IPS DF 6.9 (cell line): Measurements from ENCODE around the gene STX7.

Experiments
- DNase-seq: peaks from one replicate; pipeline ENCODE4 v3.0.0-alpha.2; 2013; ENCODE audit warnings: low read depth, low spot score
- H3K27ac ChIP-seq: one replicate; pipeline ENCODE4 v1.5.1; 2013; ENCODE audit warnings: low read length, control low read depth
- H3K27me3 ChIP-seq: 2 replicates; pipeline ENCODE4 v1.6.1; 2013; ENCODE audit warnings: mild to moderate bottlenecking, low read length; ENCODE audit not compliant: control insufficient read depth, insufficient read depth
- H3K36me3 ChIP-seq: 2 replicates; pipeline ENCODE4 v1.6.1; 2013; ENCODE audit warnings: low read length; ENCODE audit not compliant: control insufficient read depth, insufficient read depth
- H3K4me1 ChIP-seq: 2 replicates; pipeline ENCODE4 v1.6.1; 2013; ENCODE audit warnings: low read length; ENCODE audit not compliant: control insufficient read depth, insufficient read depth
- H3K4me3 ChIP-seq: 2 replicates; pipeline ENCODE4 v1.5.1; 2013; ENCODE audit warnings: mild to moderate bottlenecking, low read length
- H3K9me3 ChIP-seq: 2 replicates; pipeline ENCODE4 v1.6.1; 2013; ENCODE audit warnings: low read length, inconsistent platforms; ENCODE audit not compliant: control insufficient read depth, insufficient read depth
- whole genome bisulfite sequencing: extraction: QIAGEN DNeasy Blood & Tissue Kit; methylation state at CpG from one replicate; pipeline ENCODE4 v1.1.7; 2013; ENCODE audit warnings: mixed read lengths, missing lambda C conversion rate; ENCODE audit not compliant: insufficient read length, insufficient coverage; 5-methylcytosine and 5-hydroxymethylcytosine counted together

Gene STX7

GRCh38 chr6:132491303-132491702, 21.6 kb downstream of the STX7 start:
- Histone ChIP-seq H3K9me3 (no peaks in the 10 kb centered on the region), H3K27ac (no peak overlapping the region), H3K36me3 (no peaks in the 10 kb centered on the region; the same call in 1 of the 2 replicates), H3K4me1 (no peaks in the 10 kb centered on the region), H3K27me3 (no peaks in the 10 kb centered on the region), H3K4me3 (no peak overlapping the region)
- DNase-seq: no peak
- WGBS: no CpG with 5 or more reads among the region's 5 CpGs

GRCh38 chr6:132490478-132491204, 22.3 kb downstream of the STX7 start:
- no peak for DNase-seq
- Histone ChIP-seq H3K27ac (no peak overlapping the region), H3K27me3 (no peaks in the 10 kb centered on the region), H3K9me3 (no peaks in the 10 kb centered on the region), H3K36me3 (no peaks in the 10 kb centered on the region; the same call in 1 of the 2 replicates), H3K4me3 (no peak overlapping the region), H3K4me1 (no peaks in the 10 kb centered on the region)
- no CpG with 5 or more reads among the region's 10 CpGs for WGBS

GRCh38 chr6:132490024-132490423, 22.9 kb downstream of the STX7 start:
- H3K27me3 ChIP-seq: no peaks in the 10 kb centered on the region
- no CpG with 5 or more reads among the region's 6 CpGs for WGBS
- H3K27ac ChIP-seq: no peak overlapping the region
- DNase-seq: no peak
- no peaks in the 10 kb centered on the region for H3K4me1 ChIP-seq
- no peak overlapping the region for H3K4me3 ChIP-seq
- no peaks in the 10 kb centered on the region for H3K9me3 ChIP-seq
- H3K36me3 ChIP-seq: no peaks in the 10 kb centered on the region; the same call in 1 of the 2 replicates

GRCh38 chr6:132489376-132489775, 23.5 kb downstream of the STX7 start:
- no peak overlapping the region for H3K4me3 ChIP-seq
- no peaks in the 10 kb centered on the region for H3K4me1 ChIP-seq
- no CpG with 5 or more reads among the region's 4 CpGs for WGBS
- H3K27me3 ChIP-seq: no peaks in the 10 kb centered on the region
- H3K36me3 ChIP-seq: no peaks in the 10 kb centered on the region; the same call in 1 of the 2 replicates
- H3K27ac ChIP-seq: no peak overlapping the region
- no peak for DNase-seq
- H3K9me3 ChIP-seq: no peaks in the 10 kb centered on the region

- no peaks in the 10 kb centered on the region for H3K4me1 ChIP-seq
- no CpG with 5 or more reads among the region's 4 CpGs for WGBS
- no peak overlapping the region for H3K4me3 ChIP-seq
- H3K27ac ChIP-seq: no peak overlapping the region
- no peaks in the 10 kb centered on the region for H3K9me3 ChIP-seq
- no peak for DNase-seq
- H3K27me3 ChIP-seq: no peaks in the 10 kb centered on the region
- H3K36me3 ChIP-seq: no peaks in the 10 kb centered on the region; the same call in 1 of the 2 replicates
These were observed 25.2 kb downstream of the STX7 start for GRCh38 chr6:132487762-132488161.

GRCh38 chr6:132484680-132485018, 28.3 kb downstream of the STX7 start:
- Histone ChIP-seq H3K4me1 (no peaks in the 10 kb centered on the region), H3K9me3 (no peaks in the 10 kb centered on the region), H3K27ac (no peak overlapping the region), H3K4me3 (no peak overlapping the region), H3K27me3 (no peaks in the 10 kb centered on the region), H3K36me3 (no peaks in the 10 kb centered on the region)
- no CpG with 5 or more reads among the region's 4 CpGs for WGBS
- DNase-seq: no peak

GRCh38 chr6:132483779-132484679, 28.9 kb downstream of the STX7 start:
- no peak overlapping the region for H3K4me3 ChIP-seq
- WGBS: no CpG with 5 or more reads among the region's 9 CpGs
- no peak overlapping the region for H3K27ac ChIP-seq
- peak; percentile 22 for DNase-seq
- H3K9me3 ChIP-seq: no peaks in the 10 kb centered on the region
- H3K27me3 ChIP-seq: no peaks in the 10 kb centered on the region
- no peaks in the 10 kb centered on the region for H3K4me1 ChIP-seq
- no peaks in the 10 kb centered on the region for H3K36me3 ChIP-seq

GRCh38 chr6:132482581-132482980, 30.3 kb downstream of the STX7 start:
- H3K36me3 ChIP-seq: no peaks in the 10 kb centered on the region
- no peaks in the 10 kb centered on the region for H3K4me1 ChIP-seq
- no peaks in the 10 kb centered on the region for H3K9me3 ChIP-seq
- no peak overlapping the region for H3K4me3 ChIP-seq
- DNase-seq: no peak
- H3K27me3 ChIP-seq: no peaks in the 10 kb centered on the region
- no CpG with 5 or more reads among the region's 2 CpGs for WGBS
- no peak overlapping the region for H3K27ac ChIP-seq

GRCh38 chr6:132481189-132481588, 31.7 kb downstream of the STX7 start:
- no peak overlapping the region for H3K4me3 ChIP-seq
- H3K9me3 ChIP-seq: no peaks in the 10 kb centered on the region
- no peaks in the 10 kb centered on the region for H3K4me1 ChIP-seq
- no peak for DNase-seq
- H3K27me3 ChIP-seq: no peaks in the 10 kb centered on the region
- H3K36me3 ChIP-seq: no peaks in the 10 kb centered on the region
- no peak overlapping the region for H3K27ac ChIP-seq

GRCh38 chr6:132479131-132479530, 33.8 kb downstream of the STX7 start:
- no peaks in the 10 kb centered on the region for H3K36me3 ChIP-seq
- H3K27ac ChIP-seq: no peak overlapping the region
- no peaks in the 10 kb centered on the region for H3K9me3 ChIP-seq
- H3K27me3 ChIP-seq: no peaks in the 10 kb centered on the region
- no peak overlapping the region for H3K4me3 ChIP-seq
- H3K4me1 ChIP-seq: no peaks in the 10 kb centered on the region
- DNase-seq: no peak
- no CpG with 5 or more reads among the region's 2 CpGs for WGBS
